Endothelial cell of umbilical vein (primary cell): ENCODE results near the gene LCN12. TPM values are rescaled to one million over a fixed set of nuclear protein-coding genes. Genes with fewer than 3 reads are reported as not detected.

Experiments
- BruUV-seq: library from RNA; stranded (reverse); fragments of 400-500 nt; replicated peaks from 2 replicates; lab custom pipeline; 2021; lab: Mats Ljungman, UMichigan
- CTCF ChIA-PET: fragments of 300-600, 350-600 bp; sonication (Branson Sonifier 250); formaldehyde crosslinking; loops from one replicate; lab custom pipeline; 2021; ENCODE audit warnings: antibody characterized with exemption, inconsistent platforms; lab: Charles Lee
- POLR2A ChIA-PET: fragments of 300-600, 350-600 bp; sonication (Branson Sonifier 250); formaldehyde crosslinking; loops from one replicate; lab custom pipeline; 2021; ENCODE audit warnings: antibody characterized with exemption, inconsistent platforms; lab: Charles Lee
- DNase-seq: peaks from one replicate; pipeline ENCODE4 v3.0.0-alpha.2; 2011; ENCODE audit warnings: low read depth, low spot score
- FAIRE-seq: peaks from 2 replicates; lab custom pipeline; 2011; peaks lifted over from hg19 to GRCh38; lab: Jason Lieb, UNC
- H2AFZ ChIP-seq: 2 replicates; pipeline ENCODE4 v1.6.0; 2012; ENCODE audit warnings: low read depth, low read length, control low read depth, inconsistent platforms
- H3K27ac ChIP-seq: 2 replicates; pipeline ENCODE4 v1.5.1; 2011; ENCODE audit warnings: low read depth, mild to moderate bottlenecking, control low read depth, low read length, moderate library complexity; ENCODE audit not compliant: insufficient read depth
- H3K27me3 ChIP-seq, 2 experiments: 2 replicates each; pipeline versions ENCODE4 v1.6.0 to v1.6.1; 2011; ENCODE audit warnings: low read length in 2 of 2, mixed read lengths in 1 of 2; ENCODE audit not compliant: control insufficient read depth in 2 of 2, insufficient read depth in 2 of 2
- H3K36me3 ChIP-seq, 2 experiments: 2 replicates in 1 of 2; 3 replicates in 1 of 2; pipeline ENCODE4 v1.5.1; 2011; ENCODE audit warnings: low read length in 2 of 2, mild to moderate bottlenecking in 1 of 2, moderate library complexity in 1 of 2; ENCODE audit not compliant: control insufficient read depth in 2 of 2, insufficient read depth in 2 of 2; ENCODE audit errors: extremely low read depth in 1 of 2
- H3K4me1 ChIP-seq: 3 replicates; pipeline ENCODE4 v1.5.1; 2011; ENCODE audit warnings: mild to moderate bottlenecking, low read length; ENCODE audit not compliant: control insufficient read depth, insufficient read depth; ENCODE audit errors: extremely low read depth
- H3K4me2 ChIP-seq: 2 replicates; pipeline ENCODE4 v1.6.1; 2011; ENCODE audit warnings: low read length, control low read depth, mixed read lengths; ENCODE audit not compliant: insufficient read depth
- H3K4me3 ChIP-seq, 3 experiments: fragments of 200-600 bp in 1 of 3; sonication (generic), shearing (Covaris generic) in 1 of 3; replicated peaks in 1 of 3; 2 replicates each; pipeline ENCODE4 v1.5.1; 2011 to 2016; ENCODE audit warnings: control low read depth in 3 of 3, low read length in 3 of 3, mild to moderate bottlenecking in 2 of 3, inconsistent platforms in 1 of 3, low read depth in 1 of 3, moderate library complexity in 1 of 3; ENCODE audit not compliant: insufficient read depth in 1 of 3
- H3K79me2 ChIP-seq: 2 replicates; pipeline ENCODE4 v1.6.0; 2012; ENCODE audit warnings: low read length, inconsistent platforms; ENCODE audit not compliant: control insufficient read depth, insufficient read depth
- H3K9ac ChIP-seq: replicated peaks from 2 replicates; pipeline ENCODE3; 2011; ENCODE audit warnings: low read length, control low read depth; ENCODE audit not compliant: insufficient read depth; ENCODE audit errors: extremely low read depth
- H3K9me1 ChIP-seq: replicated peaks from 3 replicates; pipeline ENCODE4 v1.6.0; 2011; ENCODE audit warnings: mild to moderate bottlenecking, low read length; ENCODE audit not compliant: control insufficient read depth, insufficient read depth; ENCODE audit errors: extremely low read depth
- H3K9me3 ChIP-seq: replicated peaks from 2 replicates; pipeline ENCODE4 v1.5.1; 2012; ENCODE audit warnings: low read length, inconsistent platforms; ENCODE audit not compliant: control insufficient read depth, insufficient read depth
- H4K20me1 ChIP-seq: replicated peaks from 2 replicates; pipeline ENCODE3; 2011; ENCODE audit warnings: mild to moderate bottlenecking, low read length; ENCODE audit not compliant: control insufficient read depth, insufficient read depth; ENCODE audit errors: extremely low read depth
- EZH2 ChIP-seq: IDR thresholded peaks from 2 replicates; pipeline ENCODE4 v1.6.1; 2012; ENCODE audit warnings: borderline replicate concordance, low read depth, mild to moderate bottlenecking, moderate library complexity, low read length, inconsistent platforms; ENCODE audit not compliant: severe bottlenecking
- FOS ChIP-seq: IDR thresholded peaks from 2 replicates; pipeline ENCODE4 v1.6.1; 2011; ENCODE audit warnings: mild to moderate bottlenecking, low read length, moderate library complexity, borderline replicate concordance; ENCODE audit not compliant: insufficient read depth
- GATA2 ChIP-seq: IDR thresholded peaks from 2 replicates; pipeline ENCODE4 v1.7.0; 2011; ENCODE audit warnings: low read depth, mild to moderate bottlenecking, moderate library complexity, mixed read lengths, low read length; ENCODE audit not compliant: insufficient read length, insufficient read depth
- JUN ChIP-seq: IDR thresholded peaks from 2 replicates; pipeline ENCODE4 v1.6.1; 2011; ENCODE audit warnings: borderline replicate concordance, low read depth; ENCODE audit not compliant: insufficient read length, insufficient read depth
- MYC ChIP-seq: IDR thresholded peaks from one replicate; pipeline ENCODE4 v1.6.1; 2011; ENCODE audit warnings: mild to moderate bottlenecking, low read depth, low read length
- POLR2A ChIP-seq: IDR thresholded peaks from 2 replicates; pipeline ENCODE4 v1.6.1; 2012; ENCODE audit warnings: low read depth, mild to moderate bottlenecking, control low read depth, low read length
- POLR2AphosphoS5 ChIP-seq: IDR thresholded peaks from 2 replicates; pipeline ENCODE4 v1.6.1; 2012; ENCODE audit warnings: low read depth, mild to moderate bottlenecking, control low read depth, low read length, moderate library complexity; ENCODE audit not compliant: insufficient read depth
- dilution Hi-C: fragments of 300-500 bp; cut with MboI; formaldehyde crosslinking; loops from one replicate; pipeline ENCODE4 v1.15.0; 2019; ENCODE audit warnings: low sequenced_read_pairs; ENCODE audit not compliant: extremely low pct_ligation_motif_present
- intact Hi-C: fragments of 100-400 bp; cut with micrococcal nuclease; formaldehyde crosslinking; loops from one replicate; pipeline ENCODE4 v1.10.0; 2022
- polyA plus RNA-seq, 4 experiments: library from polyadenylated mRNA; depleted of rRNA in 3 of 4; stranded (reverse) in 3 of 4; unstranded in 1 of 4; fragments of >200 nt; gene quantifications; 2 replicates each; pipeline versions ENCODE4 v1.2.1 to v1.2.3, GENCODE V29; 2011 to 2012; ENCODE audit warnings: missing spikeins in 1 of 4
- total RNA-seq: library from RNA; stranded (reverse); gene quantifications from 2 replicates; pipeline ENCODE4 v1.2.3, GENCODE V29; 2021
- TF ChIP-seq, protein P1 (sequence below): IDR thresholded peaks from 2 replicates; pipeline ENCODE4 v1.6.1; 2011; ENCODE audit not compliant: insufficient read depth, insufficient read length
- TF ChIP-seq, protein P2 (sequence below), 2 donors: IDR thresholded peaks; 1 replicate in 1 of 2; 2 replicates in 1 of 2; pipeline ENCODE4 v1.5.1; 2011; ENCODE audit warnings: low read length in 2 of 2, mild to moderate bottlenecking in 2 of 2, moderate library complexity in 2 of 2, control low read depth in 1 of 2, inconsistent platforms in 1 of 2, low read depth in 1 of 2; ENCODE audit not compliant: insufficient read depth in 1 of 2; ENCODE audit errors: extremely low read depth in 1 of 2

LCN12 gene
- total and polyA plus RNA-seq, 2 donors (not counting 3 experiments of a cell fraction or from before 2014, with no cell fraction given): 0.35 to 0.52 TPM

DNA sequence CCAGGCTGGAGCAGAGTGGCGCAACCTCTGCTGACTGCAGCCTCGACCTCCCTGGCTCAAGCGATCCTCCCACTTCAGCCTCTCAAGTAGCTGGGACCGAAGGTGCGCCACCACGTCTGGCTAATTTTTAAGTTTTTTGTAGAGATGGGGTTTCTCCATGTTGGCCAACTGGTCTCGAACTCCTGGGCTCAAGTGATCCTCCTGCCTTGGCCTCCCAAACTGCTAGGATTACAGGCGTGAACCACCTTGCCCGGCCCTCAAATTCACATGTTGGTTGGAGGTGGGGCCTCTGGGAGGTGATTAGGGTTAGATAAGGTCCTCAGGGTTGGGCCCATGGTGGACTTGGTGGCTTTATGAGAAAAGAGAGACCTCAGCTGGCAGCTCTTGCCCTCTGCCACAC is 10.1 kb downstream of the LCN12 start:
- ChIA-PET POLR2A (no interaction called here), CTCF (interaction anchor here (1.3 kb wide), 1 partner anchor 14 kb away, joined by 4 read pairs; no protein-coding TSS in a partner anchor)
- dilution Hi-C loops: no loop called here
- no peaks in the 10 kb centered on the region for H3K36me3 ChIP-seq
- no peak overlapping the region for H3K27ac ChIP-seq
- H3K9me3 ChIP-seq: no peaks in the 10 kb centered on the region
- H4K20me1 ChIP-seq: no peaks in the 10 kb centered on the region
- no TSS peak for BruUV-seq
- no peak overlapping the region for H3K4me2 ChIP-seq
- TF ChIP-seq GATA2 (no peak), JUN (no peak), POLR2A (no peak), POLR2AphosphoS5 (no peak), EZH2 (no peak), MYC (no peak), FOS (no peak)
- TF ChIP-seq, protein P1, sequence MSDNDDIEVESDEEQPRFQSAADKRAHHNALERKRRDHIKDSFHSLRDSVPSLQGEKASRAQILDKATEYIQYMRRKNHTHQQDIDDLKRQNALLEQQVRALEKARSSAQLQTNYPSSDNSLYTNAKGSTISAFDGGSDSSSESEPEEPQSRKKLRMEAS: no peak
- TF ChIP-seq, protein P2, sequence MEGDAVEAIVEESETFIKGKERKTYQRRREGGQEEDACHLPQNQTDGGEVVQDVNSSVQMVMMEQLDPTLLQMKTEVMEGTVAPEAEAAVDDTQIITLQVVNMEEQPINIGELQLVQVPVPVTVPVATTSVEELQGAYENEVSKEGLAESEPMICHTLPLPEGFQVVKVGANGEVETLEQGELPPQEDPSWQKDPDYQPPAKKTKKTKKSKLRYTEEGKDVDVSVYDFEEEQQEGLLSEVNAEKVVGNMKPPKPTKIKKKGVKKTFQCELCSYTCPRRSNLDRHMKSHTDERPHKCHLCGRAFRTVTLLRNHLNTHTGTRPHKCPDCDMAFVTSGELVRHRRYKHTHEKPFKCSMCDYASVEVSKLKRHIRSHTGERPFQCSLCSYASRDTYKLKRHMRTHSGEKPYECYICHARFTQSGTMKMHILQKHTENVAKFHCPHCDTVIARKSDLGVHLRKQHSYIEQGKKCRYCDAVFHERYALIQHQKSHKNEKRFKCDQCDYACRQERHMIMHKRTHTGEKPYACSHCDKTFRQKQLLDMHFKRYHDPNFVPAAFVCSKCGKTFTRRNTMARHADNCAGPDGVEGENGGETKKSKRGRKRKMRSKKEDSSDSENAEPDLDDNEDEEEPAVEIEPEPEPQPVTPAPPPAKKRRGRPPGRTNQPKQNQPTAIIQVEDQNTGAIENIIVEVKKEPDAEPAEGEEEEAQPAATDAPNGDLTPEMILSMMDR (IDR thresholded peaks at IDR 0.05; ENCODE audit: extremely low read depth in 1 of 2, insufficient read depth in 1 of 2, low read depth in 1 of 2, low read length in 2 of 2): no peak
- intact Hi-C loops: no loop called here
- H3K27me3 ChIP-seq: no peaks in the 10 kb centered on the region
- H3K9me1 ChIP-seq: no peaks in the 10 kb centered on the region
- no peak overlapping the region for H3K4me3 ChIP-seq
- no peaks in the 10 kb centered on the region for H3K79me2 ChIP-seq
- no peak for FAIRE-seq
- no peak for DNase-seq
- no peak overlapping the region for H3K9ac ChIP-seq
- no peaks in the 10 kb centered on the region for H3K4me1 ChIP-seq
- no peak overlapping the region for H2AFZ ChIP-seq
